GM19351 (cell line): ENCODE measurements around the gene IL17A.
"Not testable (repeated sequence)": the region's sequence is repeated elsewhere in the genome, so short reads cannot be mapped to it uniquely, and the experiment has no call there.

ENCODE experiments used
- ATAC-seq: cut with Tn5 transposase; IDR thresholded peaks from one replicate; pipeline ENCODE4 v1.9.1; 2021; ENCODE audit warnings: mild to moderate bottlenecking, moderate library complexity; ENCODE audit not compliant: unreplicated experiment

Gene IL17A

GRCh38 chr6:52162940-52163908 lies 23.0 kb upstream of the IL17A start:
- peak; percentile 68 for ATAC-seq

DNA sequence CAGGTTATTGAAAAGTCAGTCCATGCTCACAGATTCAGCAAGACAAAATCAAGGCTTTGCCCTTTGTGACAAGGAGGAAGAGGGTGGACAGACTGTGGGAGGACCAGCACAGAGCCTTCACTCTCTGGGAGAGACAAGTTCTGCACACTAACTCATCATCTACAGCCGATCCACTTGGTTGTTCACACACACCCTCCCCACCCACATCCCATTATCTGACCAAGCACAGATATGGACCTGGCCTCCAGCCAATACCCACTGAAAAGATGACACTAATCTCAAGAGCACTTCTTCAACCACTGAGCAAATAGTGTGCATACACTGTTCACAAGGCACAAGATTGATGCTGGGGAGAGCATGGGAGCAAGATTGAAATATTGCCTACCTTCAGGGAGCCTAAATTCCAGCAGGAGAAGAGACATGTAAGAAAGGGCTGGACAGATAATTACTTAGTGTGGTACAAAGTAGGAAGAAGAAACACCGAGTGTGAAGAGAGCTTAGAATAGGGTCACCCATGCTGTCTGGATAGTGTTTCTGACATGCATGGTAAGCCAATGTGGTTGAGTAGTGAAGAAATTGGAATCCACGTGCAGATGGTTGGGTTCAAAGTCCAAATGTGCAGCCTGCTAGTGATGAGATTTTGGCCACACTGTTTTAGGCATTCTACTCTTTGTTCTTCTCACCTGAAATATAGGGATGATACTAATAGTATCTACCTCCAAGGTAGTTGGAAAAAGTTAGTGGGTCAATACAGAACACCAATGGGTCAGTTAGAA lies 21.7 kb upstream of the IL17A start:
- ATAC-seq, result no peak

DNA sequence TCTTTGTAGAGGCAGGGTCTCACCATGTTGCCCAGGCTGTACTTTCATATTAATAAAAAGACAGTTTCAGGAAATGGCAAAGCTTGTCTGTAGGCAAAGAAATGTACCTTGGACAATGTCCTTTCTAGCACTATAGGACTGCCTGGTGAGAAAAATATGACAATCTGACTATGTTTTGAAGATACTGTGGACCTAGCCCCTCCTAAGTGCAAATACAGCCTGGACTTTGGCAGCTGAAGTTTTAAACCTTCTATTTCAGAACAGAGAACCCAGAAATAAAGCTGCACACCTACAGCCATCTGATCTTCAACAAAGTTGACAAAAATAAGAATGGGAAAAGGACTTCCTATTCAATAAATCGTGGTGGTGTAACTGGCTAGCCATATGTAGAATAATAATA lies 18.9 kb upstream of the IL17A start:
- no peak for ATAC-seq

GRCh38 chr6:52168351-52168750 lies 17.8 kb upstream of the IL17A start:
- not testable (repeated sequence) for ATAC-seq

- no peak for ATAC-seq
Measured at GRCh38 chr6:52174118-52174517, 12.1 kb upstream of the IL17A start.

DNA sequence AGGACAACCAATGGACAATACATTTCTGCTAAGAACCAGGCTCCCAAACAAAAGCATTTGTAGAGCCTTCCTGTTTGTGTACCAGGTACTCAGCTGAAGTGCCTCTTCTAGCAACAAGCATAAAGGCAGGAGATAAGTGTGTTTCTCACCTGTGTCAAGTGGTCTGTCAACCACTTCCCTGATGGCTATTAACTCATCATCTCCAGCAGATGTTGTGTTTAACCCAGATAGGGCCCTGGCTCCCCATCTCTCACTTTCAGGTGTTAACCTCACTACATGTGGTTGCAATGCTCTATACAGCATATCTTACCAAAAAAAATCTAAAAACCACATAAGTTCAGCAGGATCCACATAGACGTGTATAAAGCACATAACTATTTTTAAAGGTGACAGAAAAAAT lies 9.6 kb upstream of the IL17A start:
- peak; percentile 88 for ATAC-seq

DNA sequence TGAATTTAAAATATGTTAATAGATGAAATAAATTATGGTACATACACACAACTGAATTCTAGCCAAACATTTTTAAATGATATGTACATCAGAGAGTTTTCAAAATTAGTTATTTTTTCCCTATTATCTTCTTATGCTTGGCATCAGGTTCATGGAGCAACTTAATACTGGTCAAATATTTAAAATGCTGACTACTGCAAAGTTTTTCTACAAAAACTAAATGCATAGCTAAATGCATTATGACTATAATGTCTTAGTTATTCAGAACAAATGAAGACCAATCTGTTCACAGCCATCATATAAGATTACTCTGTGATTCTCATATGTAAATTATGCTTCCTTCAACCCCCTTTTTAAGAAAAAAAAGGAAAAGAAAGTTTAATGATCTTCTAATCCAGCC lies 8.2 kb upstream of the IL17A start:
- no peak for ATAC-seq

DNA sequence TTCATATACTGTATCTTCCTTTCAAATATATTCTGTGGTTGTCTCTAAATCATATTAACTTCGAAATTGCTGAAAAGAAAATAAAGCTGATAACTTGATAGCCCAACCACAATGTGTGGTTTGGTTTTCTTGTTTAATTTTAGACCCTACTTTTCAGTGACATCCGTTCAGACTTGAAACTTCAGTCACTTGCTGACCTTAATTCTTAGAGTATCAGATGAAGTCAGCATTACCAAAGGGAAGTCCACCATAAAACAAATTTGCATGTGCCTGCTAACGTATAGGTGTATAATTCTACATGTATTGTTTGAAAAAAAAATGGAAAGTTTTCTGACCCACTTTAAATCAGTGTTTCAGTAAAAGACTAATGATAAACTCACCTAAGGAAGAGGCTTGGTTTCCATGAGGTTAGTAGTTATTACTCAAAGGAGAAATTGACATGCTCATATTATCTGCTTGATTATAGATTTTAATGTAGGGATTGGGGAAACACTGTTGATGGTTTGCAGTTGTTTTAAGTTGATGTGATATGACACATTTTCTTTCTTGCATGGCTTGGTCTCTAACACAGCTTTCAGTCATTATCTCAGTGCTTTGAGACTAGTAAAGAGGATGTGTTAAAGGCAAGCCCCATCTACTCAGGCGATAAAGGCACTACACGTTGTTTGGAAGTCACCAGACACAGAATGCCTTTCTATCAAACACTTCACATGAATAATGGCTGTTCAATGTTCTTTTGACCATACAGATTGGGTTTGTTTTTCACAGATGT lies 5.2 kb upstream of the IL17A start:
- peak; percentile 67 for ATAC-seq

DNA sequence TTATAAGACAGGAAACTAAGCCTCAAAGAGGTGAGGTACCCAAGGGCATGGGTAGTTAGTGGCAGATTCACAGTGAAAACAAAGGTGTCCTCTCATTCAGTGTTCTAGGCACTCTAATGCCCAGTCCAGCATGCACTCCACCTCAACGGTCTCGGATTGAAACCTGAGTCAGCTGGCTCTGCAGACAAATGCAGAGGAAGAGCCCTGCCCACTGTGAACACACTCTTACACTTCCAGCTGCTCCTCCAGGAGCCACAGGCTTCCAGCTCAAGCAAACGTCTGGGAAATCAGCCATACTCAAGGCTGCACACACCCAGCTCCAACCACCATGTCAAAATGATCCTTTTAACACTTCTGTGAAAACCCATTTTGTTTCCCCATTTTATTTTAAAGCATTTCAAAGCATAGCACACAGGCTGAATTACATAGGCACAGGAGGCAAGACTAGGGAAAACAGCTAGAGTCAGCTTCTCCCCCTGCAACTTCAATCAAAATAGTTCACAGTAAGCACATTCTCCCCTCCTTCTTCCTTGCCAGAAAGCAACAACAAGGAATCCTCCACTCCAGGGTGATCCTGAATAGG lies 3.0 kb upstream of the IL17A start:
- ATAC-seq, result no peak

DNA sequence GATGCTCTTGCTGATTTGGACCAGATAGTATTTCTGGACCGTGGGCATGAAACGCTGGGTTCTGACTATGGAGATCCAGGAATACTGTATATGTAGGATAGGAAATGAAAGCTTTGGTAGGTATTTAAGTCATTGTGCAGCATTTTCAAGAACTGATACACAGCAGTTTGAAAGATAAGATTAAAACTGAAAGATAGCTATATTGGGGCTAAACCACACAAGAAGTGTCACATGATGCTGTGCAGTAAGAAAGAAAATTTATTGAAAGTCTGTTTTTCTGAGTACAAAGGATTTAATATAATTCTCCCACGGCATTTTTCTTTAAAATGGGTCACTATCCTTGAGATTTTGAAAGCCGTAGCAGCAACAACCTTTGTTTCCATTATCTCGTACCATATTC lies 305 bp downstream of the IL17A start:
- ATAC-seq, result peak; percentile 86

- no peak for ATAC-seq
Measured at GRCh38 chr6:52187098-52187497, 923 bp downstream of the IL17A start.

DNA sequence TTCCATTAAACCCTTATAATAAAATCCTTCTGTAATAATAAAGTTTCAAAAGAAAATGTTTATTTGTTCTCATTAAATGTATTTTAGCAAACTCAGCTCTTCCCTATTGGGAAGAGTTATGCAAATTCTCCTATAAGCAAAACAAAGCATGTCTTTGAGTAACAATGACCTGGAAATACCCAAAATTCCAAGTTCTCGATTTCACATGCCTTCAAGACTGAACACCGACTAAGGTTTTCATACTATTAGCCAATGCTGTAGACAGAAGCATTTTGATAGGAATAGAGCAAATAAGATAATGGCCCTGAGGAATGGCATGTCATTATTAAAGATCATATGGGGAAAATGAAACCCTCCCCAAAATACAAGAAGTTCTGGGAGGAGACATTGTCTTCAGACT lies 3.8 kb downstream of the IL17A start:
- ATAC-seq, result no peak

DNA sequence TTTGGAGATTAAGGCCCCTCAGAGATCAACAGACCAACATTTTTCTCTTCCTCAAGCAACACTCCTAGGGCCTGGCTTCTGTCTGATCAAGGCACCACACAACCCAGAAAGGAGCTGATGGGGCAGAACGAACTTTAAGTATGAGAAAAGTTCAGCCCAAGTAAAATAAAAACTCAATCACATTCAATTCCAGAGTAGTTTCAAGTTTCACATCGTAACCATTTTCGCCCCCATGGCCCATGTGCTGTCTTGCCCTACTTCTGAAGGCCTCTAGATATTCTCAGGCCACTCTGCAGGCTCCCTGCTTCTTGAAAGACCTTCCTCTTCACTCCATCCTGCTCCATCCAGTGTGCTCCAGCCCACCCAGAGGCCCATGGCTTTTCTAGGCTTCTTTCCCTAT lies 4.2 kb downstream of the IL17A start:
- ATAC-seq, result peak; percentile 59

DNA sequence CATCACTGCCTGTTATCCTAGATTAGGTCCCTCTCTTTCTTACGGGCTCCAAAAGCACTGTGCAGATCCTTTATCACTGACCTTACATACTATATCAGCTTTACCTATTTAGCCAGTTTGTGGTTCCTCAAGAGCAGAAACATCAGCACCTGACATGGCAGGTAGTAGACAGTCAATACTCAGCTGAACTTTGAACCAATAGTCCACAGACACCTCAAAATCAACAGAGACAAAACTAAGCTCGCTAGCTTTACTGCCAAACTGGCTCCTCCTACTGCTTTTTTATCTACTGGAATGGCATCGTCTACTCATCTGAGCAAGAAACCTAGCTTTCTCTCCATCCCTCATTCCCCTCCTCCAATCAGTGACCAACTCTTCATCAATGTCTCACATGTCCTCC lies 5.6 kb downstream of the IL17A start:
- no peak for ATAC-seq

- no peak for ATAC-seq
Measured at GRCh38 chr6:52195886-52196285, 9.7 kb downstream of the IL17A start.

DNA sequence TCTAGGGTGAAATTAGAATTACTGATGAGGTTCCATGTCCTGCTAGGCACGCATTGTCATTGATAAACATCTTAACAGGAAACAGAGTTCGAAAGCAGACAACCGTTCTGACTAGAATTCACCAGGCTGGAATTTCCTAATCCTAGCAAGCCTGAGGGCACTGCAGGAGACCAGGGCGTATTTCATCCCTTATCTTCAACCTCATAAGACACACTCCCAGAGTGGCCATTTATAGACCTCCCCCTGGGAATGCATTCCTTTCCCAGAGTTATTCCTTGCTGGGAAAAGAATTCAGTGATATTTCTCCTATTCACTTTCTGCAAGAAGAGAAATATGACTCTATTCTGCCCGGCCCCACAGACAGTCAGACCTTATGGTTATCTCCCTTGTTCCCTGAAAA lies 13.9 kb downstream of the IL17A start:
- not testable (repeated sequence) for ATAC-seq

GRCh38 chr6:52201046-52201445 lies 14.9 kb downstream of the IL17A start:
- ATAC-seq, result no peak

DNA sequence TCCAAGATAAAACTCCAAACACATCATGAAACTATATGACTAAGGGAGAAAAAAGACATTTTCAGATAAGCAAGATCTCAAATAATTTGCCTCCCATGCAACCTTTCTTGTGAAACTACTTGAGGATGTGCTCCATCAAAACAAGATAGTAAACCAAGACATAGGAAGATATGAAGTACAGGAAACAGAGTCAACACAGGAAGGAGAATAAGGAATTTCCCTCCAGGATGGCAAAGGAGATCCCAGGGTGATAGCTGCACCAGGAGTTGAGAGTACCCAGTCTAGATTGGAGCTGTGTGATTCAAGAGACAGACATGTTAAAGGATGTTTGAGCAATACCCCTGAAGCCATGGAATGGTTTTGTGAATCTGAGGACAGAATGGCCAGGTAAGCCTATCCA lies 15.3 kb downstream of the IL17A start:
- ATAC-seq, result no peak

DNA sequence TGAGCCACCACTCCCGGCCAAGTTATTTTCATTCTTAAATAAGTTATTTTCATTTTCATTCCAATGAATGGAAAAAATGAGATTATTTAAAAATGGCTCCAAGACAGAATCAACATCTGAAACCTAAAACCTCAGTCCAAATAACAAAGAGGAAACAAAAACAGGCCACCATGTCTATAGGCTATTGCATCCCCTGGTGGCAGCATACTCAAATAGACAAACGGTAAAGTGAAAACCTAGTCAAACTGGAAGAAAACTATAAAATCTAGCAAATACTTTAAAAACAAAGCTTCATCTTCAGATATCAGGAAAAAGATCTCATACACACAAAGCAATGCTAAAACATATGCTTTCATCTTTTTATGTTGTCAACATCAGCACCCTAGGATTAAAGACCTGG lies 20.9 kb downstream of the IL17A start:
- ATAC-seq, result no peak

DNA sequence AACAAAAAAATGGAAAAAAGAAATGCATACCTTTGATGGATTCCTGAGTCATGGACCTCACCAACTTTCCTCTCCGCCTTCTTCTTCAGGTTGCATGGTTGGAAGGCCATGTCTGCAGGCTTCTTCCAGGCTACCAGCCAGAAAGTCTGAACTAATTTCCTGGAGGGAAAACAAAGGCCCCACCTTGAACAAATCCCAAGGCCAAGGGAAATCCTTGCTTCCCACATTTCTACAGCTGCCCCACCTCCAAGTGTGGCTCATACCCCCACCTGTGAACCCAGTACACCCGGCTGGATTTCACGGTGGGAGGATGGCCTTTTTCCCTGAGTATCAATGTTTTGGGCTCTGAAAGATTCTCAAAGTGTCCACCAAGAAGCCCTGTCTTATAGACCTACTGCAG lies 22.4 kb downstream of the IL17A start:
- ATAC-seq, result no peak

GRCh38 chr6:52209770-52210169 lies 23.6 kb downstream of the IL17A start:
- peak; percentile 48 for ATAC-seq
